Panc1 (cell line): Measurements from ENCODE around the gene NIPSNAP2.
"Not testable (repeated sequence)": the region's sequence is repeated elsewhere in the genome, so short reads cannot be mapped to it uniquely, and the experiment has no call there.

Source experiments
- CTCF ChIP-seq: fragments of 450-650 bp; IDR thresholded peaks from 2 replicates; pipeline ENCODE4 v1.5.1; 2017; ENCODE audit warnings: mild to moderate bottlenecking
- POLR2AphosphoS5 ChIP-seq: IDR thresholded peaks from 2 replicates; pipeline ENCODE4 v1.6.1; 2012; ENCODE audit warnings: mild to moderate bottlenecking, low read depth, low read length, moderate library complexity
- SIN3A ChIP-seq: IDR thresholded peaks from 2 replicates; pipeline ENCODE4 v1.6.1; 2012; ENCODE audit warnings: low read depth, mild to moderate bottlenecking, low read length, moderate library complexity, borderline replicate concordance; ENCODE audit not compliant: insufficient read depth
- TCF7L2 ChIP-seq: IDR thresholded peaks from 2 replicates; pipeline ENCODE4 v1.6.1; 2011; ENCODE audit warnings: mild to moderate bottlenecking, low read depth, low read length, inconsistent platforms
- TF ChIP-seq, protein P1 (sequence below), 2 experiments: IDR thresholded peaks; 2 replicates each; pipeline ENCODE4 v1.6.1; 2011 to 2012; ENCODE audit warnings: low read depth in 2 of 2, control low read depth in 1 of 2, low read length in 1 of 2, mild to moderate bottlenecking in 1 of 2, moderate library complexity in 1 of 2; ENCODE audit not compliant: insufficient read depth in 1 of 2

GRCh38 chr7:56032578-56032977, 68.2 kb downstream of the NIPSNAP2 start:
- TF ChIP-seq CTCF, TCF7L2, POLR2AphosphoS5, SIN3A: not testable (repeated sequence)
- TF ChIP-seq, protein P1, sequence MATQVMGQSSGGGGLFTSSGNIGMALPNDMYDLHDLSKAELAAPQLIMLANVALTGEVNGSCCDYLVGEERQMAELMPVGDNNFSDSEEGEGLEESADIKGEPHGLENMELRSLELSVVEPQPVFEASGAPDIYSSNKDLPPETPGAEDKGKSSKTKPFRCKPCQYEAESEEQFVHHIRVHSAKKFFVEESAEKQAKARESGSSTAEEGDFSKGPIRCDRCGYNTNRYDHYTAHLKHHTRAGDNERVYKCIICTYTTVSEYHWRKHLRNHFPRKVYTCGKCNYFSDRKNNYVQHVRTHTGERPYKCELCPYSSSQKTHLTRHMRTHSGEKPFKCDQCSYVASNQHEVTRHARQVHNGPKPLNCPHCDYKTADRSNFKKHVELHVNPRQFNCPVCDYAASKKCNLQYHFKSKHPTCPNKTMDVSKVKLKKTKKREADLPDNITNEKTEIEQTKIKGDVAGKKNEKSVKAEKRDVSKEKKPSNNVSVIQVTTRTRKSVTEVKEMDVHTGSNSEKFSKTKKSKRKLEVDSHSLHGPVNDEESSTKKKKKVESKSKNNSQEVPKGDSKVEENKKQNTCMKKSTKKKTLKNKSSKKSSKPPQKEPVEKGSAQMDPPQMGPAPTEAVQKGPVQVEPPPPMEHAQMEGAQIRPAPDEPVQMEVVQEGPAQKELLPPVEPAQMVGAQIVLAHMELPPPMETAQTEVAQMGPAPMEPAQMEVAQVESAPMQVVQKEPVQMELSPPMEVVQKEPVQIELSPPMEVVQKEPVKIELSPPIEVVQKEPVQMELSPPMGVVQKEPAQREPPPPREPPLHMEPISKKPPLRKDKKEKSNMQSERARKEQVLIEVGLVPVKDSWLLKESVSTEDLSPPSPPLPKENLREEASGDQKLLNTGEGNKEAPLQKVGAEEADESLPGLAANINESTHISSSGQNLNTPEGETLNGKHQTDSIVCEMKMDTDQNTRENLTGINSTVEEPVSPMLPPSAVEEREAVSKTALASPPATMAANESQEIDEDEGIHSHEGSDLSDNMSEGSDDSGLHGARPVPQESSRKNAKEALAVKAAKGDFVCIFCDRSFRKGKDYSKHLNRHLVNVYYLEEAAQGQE (IDR thresholded peaks at IDR 0.05; ENCODE audit: insufficient read depth in 1 of 2, low read depth in 2 of 2, low read length in 1 of 2), result not testable (repeated sequence)
